Activated CD4-positive, CD25-positive, alpha-beta regulatory T cell (primary cell): ENCODE results near the gene RNF115.
A peak's percentile ranks its signal among the peaks of the same experiment; 100 is the strongest.
"Not testable (repeated sequence)": the region's sequence is repeated elsewhere in the genome, so short reads cannot be mapped to it uniquely, and the experiment has no call there.

Experiments used
- DNase-seq, 4 experiments: peaks; one replicate each; lab custom pipeline; 2025; lab: John Stamatoyannopoulos, UW

Gene RNF115

GRCh38 chr1:145823565-145824498, at the start of gene RNF115, which contains the start of gene POLR3C:
RNF115 (minus strand) TSS chr1:145824095; CDS start chr1:145823873, 222 bp downstream.
POLR3C (plus strand) TSS chr1:145824200; CDS start chr1:145825777, 1,577 bp downstream.
- peak; percentile 53 to 79 (median 69) for DNase-seq

- no peak for DNase-seq
Observed at GRCh38 chr1:145871994-145872924, 48.4 kb upstream of the RNF115 start.

GRCh38 chr1:145868232-145868631, 44.3 kb upstream of the RNF115 start:
- no peak for DNase-seq

- no peak for DNase-seq
Observed at GRCh38 chr1:145863282-145864018, 39.6 kb upstream of the RNF115 start.

- peak; percentile 34 to 54 (median 44) for DNase-seq
Observed at GRCh38 chr1:145859491-145860023, 35.7 kb upstream of the RNF115 start.

- peak; percentile 64 to 69 (median 66) for DNase-seq
Observed at GRCh38 chr1:145858901-145859490, 35.1 kb upstream of the RNF115 start, which contains the start of gene PIAS3. PIAS3 (minus strand) TSS chr1:145859081; CDS start chr1:145858990, 91 bp downstream.

- DNase-seq: peak in 3 of 4 experiments; percentile 50 to 65 (median 57)
Observed at GRCh38 chr1:145858238-145858900, 34.5 kb upstream of the RNF115 start.

- DNase-seq: no peak
Observed at GRCh38 chr1:145857170-145857569, 33.3 kb upstream of the RNF115 start.

GRCh38 chr1:145855426-145855948, 31.6 kb upstream of the RNF115 start:
- no peak for DNase-seq

- DNase-seq: no peak
Observed at GRCh38 chr1:145849356-145850160, 25.7 kb upstream of the RNF115 start.

- no peak for DNase-seq
Observed at GRCh38 chr1:145847827-145848226, 23.9 kb upstream of the RNF115 start.

- peak in 1 of 4 experiments; percentile 10 for DNase-seq
Observed at GRCh38 chr1:145846201-145846612, 22.3 kb upstream of the RNF115 start.

- peak; percentile 51 to 67 (median 59) for DNase-seq
Observed at GRCh38 chr1:145845514-145846161, 21.7 kb upstream of the RNF115 start, which contains the start of gene NUDT17. NUDT17 (plus strand) TSS chr1:145845630; CDS start chr1:145845641, 11 bp downstream.

GRCh38 chr1:145845144-145845513, 21.2 kb upstream of the RNF115 start:
- DNase-seq: no peak

GRCh38 chr1:145843031-145843430, 19.1 kb upstream of the RNF115 start:
- DNase-seq: no peak

GRCh38 chr1:145837656-145838055, 13.8 kb upstream of the RNF115 start:
- no peak for DNase-seq

GRCh38 chr1:145830810-145831209, 6.9 kb upstream of the RNF115 start:
- DNase-seq: not testable (repeated sequence)

- no peak for DNase-seq
Observed at GRCh38 chr1:145828367-145829026, 4.6 kb upstream of the RNF115 start.
